Measurements from ENCODE around the gene RBM20.

The RBM20 gene

DNA sequence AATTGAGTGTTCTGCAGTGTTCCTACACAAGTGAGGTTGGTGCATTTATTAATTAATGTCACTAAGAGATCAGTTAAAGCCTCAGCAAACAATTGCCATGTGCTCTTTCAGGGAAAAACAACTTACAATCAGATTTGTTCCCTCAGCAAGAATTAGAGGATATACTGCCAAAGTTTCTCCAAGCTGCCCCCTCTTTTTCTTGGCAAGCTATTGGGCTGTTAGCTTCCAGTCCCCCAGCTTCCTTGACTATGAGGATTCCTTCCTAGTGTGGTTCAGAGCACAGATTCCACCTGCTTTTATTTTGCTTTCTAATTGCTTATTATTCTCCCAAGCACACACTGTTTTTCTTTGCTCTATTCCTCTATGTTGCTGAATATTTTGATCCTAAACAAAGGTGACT is 112.7 kb downstream of the RBM20 start:
- peak; percentile 37; the same call in 1 of the 3 replicates for ATAC-seq
- TF ChIP-seq BACH2 (CRISPR knock-in tag; IDR thresholded peaks at IDR 0.05; ENCODE audit: borderline replicate concordance): no peak
- TF ChIP-seq RARB (CRISPR knock-in tag; IDR thresholded peaks at IDR 0.05): no peak
- TF ChIP-seq ISL1 (CRISPR knock-in tag; IDR thresholded peaks at IDR 0.05): peak; percentile 72; the same call in 1 of the 2 replicates
- TF ChIP-seq, protein P1, sequence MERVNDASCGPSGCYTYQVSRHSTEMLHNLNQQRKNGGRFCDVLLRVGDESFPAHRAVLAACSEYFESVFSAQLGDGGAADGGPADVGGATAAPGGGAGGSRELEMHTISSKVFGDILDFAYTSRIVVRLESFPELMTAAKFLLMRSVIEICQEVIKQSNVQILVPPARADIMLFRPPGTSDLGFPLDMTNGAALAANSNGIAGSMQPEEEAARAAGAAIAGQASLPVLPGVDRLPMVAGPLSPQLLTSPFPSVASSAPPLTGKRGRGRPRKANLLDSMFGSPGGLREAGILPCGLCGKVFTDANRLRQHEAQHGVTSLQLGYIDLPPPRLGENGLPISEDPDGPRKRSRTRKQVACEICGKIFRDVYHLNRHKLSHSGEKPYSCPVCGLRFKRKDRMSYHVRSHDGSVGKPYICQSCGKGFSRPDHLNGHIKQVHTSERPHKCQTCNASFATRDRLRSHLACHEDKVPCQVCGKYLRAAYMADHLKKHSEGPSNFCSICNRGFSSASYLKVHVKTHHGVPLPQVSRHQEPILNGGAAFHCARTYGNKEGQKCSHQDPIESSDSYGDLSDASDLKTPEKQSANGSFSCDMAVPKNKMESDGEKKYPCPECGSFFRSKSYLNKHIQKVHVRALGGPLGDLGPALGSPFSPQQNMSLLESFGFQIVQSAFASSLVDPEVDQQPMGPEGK (CRISPR knock-in tag; IDR thresholded peaks at IDR 0.05; ENCODE audit: borderline replicate concordance): no peak
- TF ChIP-seq TCF4 (CRISPR knock-in tag; IDR thresholded peaks at IDR 0.05; ENCODE audit: borderline replicate concordance): peak; percentile 30; the same call in 1 of the 2 replicates

- TF ChIP-seq ARNTL (CRISPR knock-in tag; IDR thresholded peaks at IDR 0.05; ENCODE audit: borderline replicate concordance, low read depth): no peak
- no peak for TF ChIP-seq CREB5 (CRISPR knock-in tag; IDR thresholded peaks at IDR 0.05; ENCODE audit: low read depth)
- no peak for TF ChIP-seq PPARA (CRISPR knock-in tag; IDR thresholded peaks at IDR 0.05; ENCODE audit: borderline replicate concordance)
- no peak for TF ChIP-seq OSR1 (CRISPR knock-in tag; IDR thresholded peaks at IDR 0.05)
- no peak for TF ChIP-seq ISL1 (CRISPR knock-in tag; IDR thresholded peaks at IDR 0.05)
- no peak for ATAC-seq
Observed at GRCh38 chr10:110757586-110757985, 113.5 kb downstream of the RBM20 start.

- no peak for TF ChIP-seq GLIS3 (CRISPR knock-in tag; IDR thresholded peaks at IDR 0.05)
- TF ChIP-seq TOX (CRISPR knock-in tag; IDR thresholded peaks at IDR 0.05; ENCODE audit: borderline replicate concordance): no peak
- TF ChIP-seq ZNF70 (CRISPR knock-in tag; IDR thresholded peaks at IDR 0.05): no peak
- TF ChIP-seq BACH2 (CRISPR knock-in tag; IDR thresholded peaks at IDR 0.05; ENCODE audit: borderline replicate concordance): no peak
- no peak for TF ChIP-seq ZNF565 (CRISPR knock-in tag; conservative IDR thresholded peaks at IDR 0.05; ENCODE audit: low read depth)
- TF ChIP-seq RARB (CRISPR knock-in tag; IDR thresholded peaks at IDR 0.05): no peak
- no peak for TF ChIP-seq CSDC2 (CRISPR knock-in tag; IDR thresholded peaks at IDR 0.05)
- TF ChIP-seq ZFP3 (CRISPR knock-in tag; IDR thresholded peaks at IDR 0.05): no peak
- TF ChIP-seq SNAI2 (CRISPR knock-in tag; IDR thresholded peaks at IDR 0.05): no peak
- TF ChIP-seq ZC3H10 (CRISPR knock-in tag; IDR thresholded peaks at IDR 0.05): no peak
- no peak for ATAC-seq
Observed at GRCh38 chr10:110758128-110758765, 114.1 kb downstream of the RBM20 start.

GRCh38 chr10:110758898-110759297 is 114.8 kb downstream of the RBM20 start:
- TF ChIP-seq, protein P1 (CRISPR knock-in tag; IDR thresholded peaks at IDR 0.05; ENCODE audit: borderline replicate concordance): no peak
- ATAC-seq: peak; percentile 91

- ATAC-seq: no peak
Observed at GRCh38 chr10:110759523-110759922, 115.4 kb downstream of the RBM20 start.

GRCh38 chr10:110762109-110762848 is 118.1 kb downstream of the RBM20 start:
- no peak for ATAC-seq
- TF ChIP-seq ZFP3 (CRISPR knock-in tag; IDR thresholded peaks at IDR 0.05) (no peak), PPARA (CRISPR knock-in tag; IDR thresholded peaks at IDR 0.05; ENCODE audit: borderline replicate concordance) (no peak), SNAI2 (CRISPR knock-in tag; IDR thresholded peaks at IDR 0.05) (no peak), TCF4 (CRISPR knock-in tag; IDR thresholded peaks at IDR 0.05; ENCODE audit: borderline replicate concordance) (no peak), ZFP30 (CRISPR knock-in tag; IDR thresholded peaks at IDR 0.05) (no peak)

More at GRCh38 chr10:110759523-110759922, 115.4 kb downstream of the RBM20 start:
- no peak for TF ChIP-seq ARNTL (CRISPR knock-in tag; IDR thresholded peaks at IDR 0.05; ENCODE audit: borderline replicate concordance, low read depth)

Measured in SK-N-SH treated with all-trans-retinoic acid at 6 μM for 48 hours (cell line).